NCI-H1092 treated with DMSO at 0.1 percent for 48 hours (cell line): ENCODE results near the gene COQ5.

Experiments used
- DNase-seq: peaks from one replicate; lab custom pipeline; 2025; lab: John Stamatoyannopoulos, UW

Gene COQ5

DNA sequence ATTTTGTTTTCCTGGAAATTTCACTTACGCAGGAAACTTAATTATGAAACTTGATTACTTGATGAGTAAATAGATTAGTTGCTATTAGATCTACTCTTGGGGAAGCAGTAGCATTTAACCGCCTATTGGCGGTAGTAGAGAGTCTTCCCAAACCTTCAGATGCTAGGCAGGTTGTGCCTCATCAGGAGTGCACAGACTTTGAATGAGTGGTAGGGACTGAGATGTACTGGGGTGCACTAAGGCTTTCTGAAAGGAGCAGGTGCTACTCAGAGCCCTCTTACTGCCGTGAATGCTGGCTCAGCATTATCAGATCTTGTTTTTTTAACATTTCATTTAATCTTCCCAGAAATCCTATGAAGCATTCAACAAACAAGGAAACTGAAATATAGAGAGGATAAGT is 75.0 kb downstream of the COQ5 start:
- no peak for DNase-seq
